ENCODE data around the gene SORD.
"Not testable (repeated sequence)": the region's sequence is repeated elsewhere in the genome, so short reads cannot be mapped to it uniquely, and the experiment has no call there.

DNA sequence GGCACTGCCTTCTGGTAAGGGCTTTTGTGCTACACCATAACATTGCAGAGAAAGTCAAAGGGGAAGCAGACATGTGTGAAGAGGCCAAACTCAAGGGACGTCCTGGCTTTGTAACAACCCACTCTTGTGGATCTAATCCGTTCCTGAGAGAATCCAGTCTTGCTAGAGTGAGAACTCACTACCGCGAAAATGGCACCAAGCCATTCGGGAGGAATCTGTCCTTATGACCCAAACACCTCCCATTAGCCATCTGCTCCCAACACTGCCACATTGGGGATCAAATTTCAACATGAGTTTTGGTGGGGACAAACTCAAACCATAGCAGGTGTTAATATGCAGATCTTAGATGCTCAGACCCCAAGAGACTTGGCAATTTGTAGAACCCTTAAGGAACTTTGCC is 56.2 kb downstream of the SORD start:
- not testable (repeated sequence) for TF ChIP-seq POLR2A (IDR thresholded peaks at IDR 0.05)
- TF ChIP-seq, protein P1, sequence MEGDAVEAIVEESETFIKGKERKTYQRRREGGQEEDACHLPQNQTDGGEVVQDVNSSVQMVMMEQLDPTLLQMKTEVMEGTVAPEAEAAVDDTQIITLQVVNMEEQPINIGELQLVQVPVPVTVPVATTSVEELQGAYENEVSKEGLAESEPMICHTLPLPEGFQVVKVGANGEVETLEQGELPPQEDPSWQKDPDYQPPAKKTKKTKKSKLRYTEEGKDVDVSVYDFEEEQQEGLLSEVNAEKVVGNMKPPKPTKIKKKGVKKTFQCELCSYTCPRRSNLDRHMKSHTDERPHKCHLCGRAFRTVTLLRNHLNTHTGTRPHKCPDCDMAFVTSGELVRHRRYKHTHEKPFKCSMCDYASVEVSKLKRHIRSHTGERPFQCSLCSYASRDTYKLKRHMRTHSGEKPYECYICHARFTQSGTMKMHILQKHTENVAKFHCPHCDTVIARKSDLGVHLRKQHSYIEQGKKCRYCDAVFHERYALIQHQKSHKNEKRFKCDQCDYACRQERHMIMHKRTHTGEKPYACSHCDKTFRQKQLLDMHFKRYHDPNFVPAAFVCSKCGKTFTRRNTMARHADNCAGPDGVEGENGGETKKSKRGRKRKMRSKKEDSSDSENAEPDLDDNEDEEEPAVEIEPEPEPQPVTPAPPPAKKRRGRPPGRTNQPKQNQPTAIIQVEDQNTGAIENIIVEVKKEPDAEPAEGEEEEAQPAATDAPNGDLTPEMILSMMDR (IDR thresholded peaks at IDR 0.05), result not testable (repeated sequence)

Data from body of pancreas (tissue), 4 donors.